Measurements from ENCODE around the gene CADM3. TPM values are rescaled to one million over a fixed set of nuclear protein-coding genes. Genes with fewer than 3 reads are reported as not detected.

CADM3 gene
- total RNA-seq, 3 donors from 2014 or later (not counting 1 experiment from before 2014, with no cell fraction given), result not detected

- peak; percentile 22 to 66 for DNase-seq
- intact Hi-C loops (cut with micrococcal nuclease), result loop anchor here (2.0 kb wide), 2 partner anchors 51 to 79 kb away; no protein-coding TSS in a partner anchor
- peak; percentile 83 for TF ChIP-seq CTCF (IDR thresholded peaks at IDR 0.05)
- Mint-ChIP-seq H3K36me3 (no peaks in the 10 kb centered on the region), H3K4me1 (no peaks in the 10 kb centered on the region), H3K9me3 (no peaks in the 10 kb centered on the region), H3K4me3 (no peak overlapping the region), H3K27ac (no peak overlapping the region), H3K27me3 (ENCODE audit: low read depth in 2 of 2) (peaks cover 45 to 71% of the 10 kb centered on the region in 2 donors)
- no peaks in the 10 kb centered on the region for H3K4me1 ChIP-seq (ENCODE audit: control insufficient read depth, insufficient read depth, low read length)
- H3K27ac ChIP-seq (ENCODE audit: low read length), result no peak overlapping the region
- peaks cover 4% of the 10 kb centered on the region for H3K27me3 ChIP-seq (ENCODE audit: control insufficient read depth, insufficient read depth, low read length)
- H3K4me3 ChIP-seq (ENCODE audit: low read length), result no peak overlapping the region
- no peaks in the 10 kb centered on the region for H3K36me3 ChIP-seq (ENCODE audit: control insufficient read depth, insufficient read depth, low read length)
- peak in 2 of 3 donors; percentile 55 to 62 for ATAC-seq
- 40% methylated on average over 10 of the region's 11 CpGs for WGBS (ENCODE audit: insufficient coverage)
- no peaks in the 10 kb centered on the region for H3K9me3 ChIP-seq (ENCODE audit: control insufficient read depth, insufficient read depth, low read length)
These were observed 40.1 kb downstream of the CADM3 start for GRCh38 chr1:159211331-159212136.

GRCh38 chr1:159212596-159212995 is 41.2 kb downstream of the CADM3 start:
- no peak overlapping the region for H3K4me3 Mint-ChIP-seq
- H3K27me3 Mint-ChIP-seq (ENCODE audit: low read depth in 2 of 2), result peaks cover 43 to 71% of the 10 kb centered on the region in 2 donors
- no peaks in the 10 kb centered on the region for H3K9me3 Mint-ChIP-seq
- TF ChIP-seq CTCF (IDR thresholded peaks at IDR 0.05), result no peak
- 86% methylated on average over 4 of the region's 4 CpGs for WGBS (ENCODE audit: insufficient coverage)
- Histone ChIP-seq H3K27me3 (ENCODE audit: control insufficient read depth, insufficient read depth, low read length) (peaks cover 4% of the 10 kb centered on the region), H3K4me1 (ENCODE audit: control insufficient read depth, insufficient read depth, low read length) (no peaks in the 10 kb centered on the region), H3K9me3 (ENCODE audit: control insufficient read depth, insufficient read depth, low read length) (no peaks in the 10 kb centered on the region), H3K36me3 (ENCODE audit: control insufficient read depth, insufficient read depth, low read length) (no peaks in the 10 kb centered on the region), H3K27ac (ENCODE audit: low read length) (no peak overlapping the region), H3K4me3 (ENCODE audit: low read length) (no peak overlapping the region)
- no peak for DNase-seq
- H3K4me1 Mint-ChIP-seq, result no peaks in the 10 kb centered on the region
- no peak overlapping the region for H3K27ac Mint-ChIP-seq
- intact Hi-C loops (cut with micrococcal nuclease), result loop anchor here (2.0 kb wide), 1 partner anchor 80 kb away; no protein-coding TSS in a partner anchor
- ATAC-seq, result no peak
- no peaks in the 10 kb centered on the region for H3K36me3 Mint-ChIP-seq

- no peak overlapping the region for H3K4me3 Mint-ChIP-seq
- Histone ChIP-seq H3K27me3 (ENCODE audit: control insufficient read depth, insufficient read depth, low read length) (peaks cover 2% of the 10 kb centered on the region), H3K27ac (ENCODE audit: low read length) (no peak overlapping the region), H3K4me1 (ENCODE audit: control insufficient read depth, insufficient read depth, low read length) (no peaks in the 10 kb centered on the region), H3K36me3 (ENCODE audit: control insufficient read depth, insufficient read depth, low read length) (no peaks in the 10 kb centered on the region), H3K4me3 (ENCODE audit: low read length) (no peak overlapping the region), H3K9me3 (ENCODE audit: control insufficient read depth, insufficient read depth, low read length) (no peaks in the 10 kb centered on the region)
- ATAC-seq, result peak in 2 of 3 donors; percentile 62 to 74
- DNase-seq, result peak in 1 of 2 donors; percentile 63
- peaks cover 34 to 58% of the 10 kb centered on the region in 2 donors for H3K27me3 Mint-ChIP-seq (ENCODE audit: low read depth in 2 of 2)
- WGBS (ENCODE audit: insufficient coverage), result 7% methylated on average over 3 of the region's 5 CpGs
- intact Hi-C loops (cut with micrococcal nuclease), result no loop called here
- no peaks in the 10 kb centered on the region for H3K36me3 Mint-ChIP-seq
- H3K9me3 Mint-ChIP-seq, result no peaks in the 10 kb centered on the region
- no peaks in the 10 kb centered on the region for H3K4me1 Mint-ChIP-seq
- peak; percentile 97 for TF ChIP-seq CTCF (IDR thresholded peaks at IDR 0.05)
- no peak overlapping the region for H3K27ac Mint-ChIP-seq
These were observed 42.8 kb downstream of the CADM3 start for GRCh38 chr1:159214149-159214760.
